Left lung (tissue), 10 donors: ENCODE results near the gene UGT3A1. TPM values are rescaled to one million over a fixed set of nuclear protein-coding genes. Genes with fewer than 3 reads are reported as not detected.
"Not testable (repeated sequence)": the region's sequence is repeated elsewhere in the genome, so short reads cannot be mapped to it uniquely, and the experiment has no call there.

Experiments
- ATAC-seq: fragments of 200-7000 bp; cut with Tn5 transposase; one replicate; pipeline ENCODE4 v1.9.1; 2020; ENCODE audit warnings: moderate library complexity
- DNase-seq, 4 donors: peaks; one replicate each; pipeline ENCODE4 v3.0.0-alpha.2; 2013 to 2020
- H3K27ac ChIP-seq, 2 donors: fragments of 200-600 bp; sonication (generic) in 1 of 2; one replicate each; pipeline versions ENCODE4 v1.5.0 to v1.8.0; 2020 to 2021
- H3K27me3 ChIP-seq, 2 donors: fragments of 200-600 bp; sonication (generic) in 1 of 2; one replicate each; pipeline versions ENCODE4 v1.5.0 to v1.8.0; 2020 to 2021
- H3K36me3 ChIP-seq, 2 donors: fragments of 200-600 bp; sonication (generic) in 1 of 2; one replicate each; pipeline versions ENCODE4 v1.5.0 to v1.8.0; 2020 to 2021
- H3K4me1 ChIP-seq, 2 donors: fragments of 200-600 bp; one replicate each; pipeline ENCODE4 v1.8.0; 2021
- H3K4me3 ChIP-seq, 2 donors: fragments of 200-600 bp; sonication (generic) in 1 of 2; one replicate each; pipeline versions ENCODE4 v1.5.0 to v1.8.0; 2020 to 2021; ENCODE audit warnings: mild to moderate bottlenecking in 1 of 2
- H3K9me3 ChIP-seq, 2 donors: fragments of 200-600 bp; sonication (generic) in 1 of 2; one replicate each; pipeline versions ENCODE4 v1.5.0 to v1.8.0; 2020 to 2021
- CTCF ChIP-seq, 2 donors: fragments of 200-600 bp; sonication (generic) in 1 of 2; IDR thresholded peaks; one replicate each; pipeline versions ENCODE4 v1.5.0 to v1.8.0; 2021; ENCODE audit warnings: antibody characterized with exemption in 2 of 2
- intact Hi-C, 2 donors: fragments of 100-400 bp; cut with DNase I; formaldehyde crosslinking; loops; one replicate each; pipeline versions ENCODE4 v1.11.2 to v1.14.2; 2022
- polyA plus RNA-seq, 6 donors: library from polyadenylated mRNA; unstranded; fragments of 120-200 nt; gene quantifications; one replicate each; pipeline ENCODE4 v1.2.1, GENCODE V29; 2013; ENCODE audit not compliant: insufficient read length in 6 of 6
- total RNA-seq, 2 donors: library from RNA; stranded (reverse); fragmentation: NEBNext Ultra II Directional; extraction: Animal tissue kit (Norgen Biotek cat#: 25700); gene quantifications; one replicate each; pipeline ENCODE4 v1.2.1, GENCODE V29; 2021
- donor health status: DM: no; HTN: yes; CAD: no.
- donor health status: DM: no; HTN: no; CAD: no.

Gene UGT3A1
- total and polyA plus RNA-seq, 8 donors: 0.10 to 0.77 (median 0.28) TPM; not detected in 2

- Histone ChIP-seq H3K9me3 (no peaks in the 10 kb centered on the region), H3K4me3 (no peak overlapping the region), H3K36me3 (no peaks in the 10 kb centered on the region), H3K27ac (no peak overlapping the region), H3K27me3 (no peaks in the 10 kb centered on the region), H3K4me1 (no peaks in the 10 kb centered on the region)
- ATAC-seq (no peak), DNase-seq (no peak)
- intact Hi-C loops: no loop called here
- no peak for TF ChIP-seq CTCF (IDR thresholded peaks at IDR 0.05)
Measured at GRCh38 chr5:36031223-36031622, 40.0 kb upstream of the UGT3A1 start.

GRCh38 chr5:36029914-36030313, 38.7 kb upstream of the UGT3A1 start:
- Histone ChIP-seq H3K27me3 (no peaks in the 10 kb centered on the region), H3K36me3 (no peaks in the 10 kb centered on the region), H3K4me3 (no peak overlapping the region), H3K9me3 (no peaks in the 10 kb centered on the region), H3K4me1 (no peaks in the 10 kb centered on the region), H3K27ac (no peak overlapping the region)
- ATAC-seq (no peak), DNase-seq (no peak)
- intact Hi-C loops: no loop called here
- no peak for TF ChIP-seq CTCF (IDR thresholded peaks at IDR 0.05)

GRCh38 chr5:36028816-36029465, 37.8 kb upstream of the UGT3A1 start:
- no peak for TF ChIP-seq CTCF (IDR thresholded peaks at IDR 0.05)
- Histone ChIP-seq H3K4me3 (no peak overlapping the region), H3K9me3 (no peaks in the 10 kb centered on the region), H3K27ac (no peak overlapping the region), H3K27me3 (no peaks in the 10 kb centered on the region), H3K4me1 (no peaks in the 10 kb centered on the region), H3K36me3 (no peaks in the 10 kb centered on the region)
- ATAC-seq: no peak
- intact Hi-C loops: no loop called here
- DNase-seq: peak in 1 of 4 donors; percentile 43

- Histone ChIP-seq H3K4me1 (no peaks in the 10 kb centered on the region), H3K4me3 (no peak overlapping the region), H3K36me3 (no peaks in the 10 kb centered on the region), H3K27me3 (no peaks in the 10 kb centered on the region), H3K27ac (no peak overlapping the region), H3K9me3 (no peaks in the 10 kb centered on the region)
- intact Hi-C loops: no loop called here
- DNase-seq (no peak), ATAC-seq (no peak)
- no peak for TF ChIP-seq CTCF (IDR thresholded peaks at IDR 0.05)
Measured at GRCh38 chr5:36027711-36028110, 36.5 kb upstream of the UGT3A1 start.

- Histone ChIP-seq H3K4me3 (no peak overlapping the region), H3K4me1 (no peaks in the 10 kb centered on the region), H3K9me3 (no peaks in the 10 kb centered on the region), H3K27ac (no peak overlapping the region), H3K36me3 (no peaks in the 10 kb centered on the region), H3K27me3 (no peaks in the 10 kb centered on the region)
- intact Hi-C loops: no loop called here
- peak in 2 of 4 donors; percentile 39 to 64 for DNase-seq
- ATAC-seq: peak; percentile 31
- no peak for TF ChIP-seq CTCF (IDR thresholded peaks at IDR 0.05)
Measured at GRCh38 chr5:36026706-36027465, 35.7 kb upstream of the UGT3A1 start.

- DNase-seq, H3K4me3 ChIP-seq, intact Hi-C loops, H3K27ac ChIP-seq, ATAC-seq, H3K4me1 ChIP-seq, H3K27me3 ChIP-seq, H3K36me3 ChIP-seq, H3K9me3 ChIP-seq: not testable (repeated sequence)
Measured at GRCh38 chr5:36022246-36022645, 31.1 kb upstream of the UGT3A1 start.

GRCh38 chr5:36019584-36019983, 28.4 kb upstream of the UGT3A1 start:
- not testable (repeated sequence) for DNase-seq, H3K4me3 ChIP-seq, H3K36me3 ChIP-seq

More at GRCh38 chr5:36019584-36019983, 28.4 kb upstream of the UGT3A1 start:
- ATAC-seq, H3K27ac ChIP-seq, H3K27me3 ChIP-seq, intact Hi-C loops, H3K4me1 ChIP-seq: not testable (repeated sequence)
- H3K9me3 ChIP-seq: peaks cover 0 to 22% of the 10 kb centered on the region in 2 donors
